ENCODE results near the gene BBC3.
A peak's percentile ranks its signal among the peaks of the same experiment; 100 is the strongest.
"Not testable (repeated sequence)": the region's sequence is repeated elsewhere in the genome, so short reads cannot be mapped to it uniquely, and the experiment has no call there.

Gene BBC3

GRCh38 chr19:47230921-47231214 lies at the start of gene BBC3:
Gene BBC3 (minus strand): TSS chr19:47231199. CDS start chr19:47228431, 2,768 bp downstream.
- DNase-seq (ENCODE audit: low read depth), result no peak
- peak within 1 kb of the TSS; percentile 100 for H3K4me3 ChIP-seq (ENCODE audit: low read length)
- TF ChIP-seq, protein P1, sequence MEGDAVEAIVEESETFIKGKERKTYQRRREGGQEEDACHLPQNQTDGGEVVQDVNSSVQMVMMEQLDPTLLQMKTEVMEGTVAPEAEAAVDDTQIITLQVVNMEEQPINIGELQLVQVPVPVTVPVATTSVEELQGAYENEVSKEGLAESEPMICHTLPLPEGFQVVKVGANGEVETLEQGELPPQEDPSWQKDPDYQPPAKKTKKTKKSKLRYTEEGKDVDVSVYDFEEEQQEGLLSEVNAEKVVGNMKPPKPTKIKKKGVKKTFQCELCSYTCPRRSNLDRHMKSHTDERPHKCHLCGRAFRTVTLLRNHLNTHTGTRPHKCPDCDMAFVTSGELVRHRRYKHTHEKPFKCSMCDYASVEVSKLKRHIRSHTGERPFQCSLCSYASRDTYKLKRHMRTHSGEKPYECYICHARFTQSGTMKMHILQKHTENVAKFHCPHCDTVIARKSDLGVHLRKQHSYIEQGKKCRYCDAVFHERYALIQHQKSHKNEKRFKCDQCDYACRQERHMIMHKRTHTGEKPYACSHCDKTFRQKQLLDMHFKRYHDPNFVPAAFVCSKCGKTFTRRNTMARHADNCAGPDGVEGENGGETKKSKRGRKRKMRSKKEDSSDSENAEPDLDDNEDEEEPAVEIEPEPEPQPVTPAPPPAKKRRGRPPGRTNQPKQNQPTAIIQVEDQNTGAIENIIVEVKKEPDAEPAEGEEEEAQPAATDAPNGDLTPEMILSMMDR (conservative IDR thresholded peaks at IDR 0.05; ENCODE audit: low read length), result no peak

- TF ChIP-seq, protein P1 (conservative IDR thresholded peaks at IDR 0.05; ENCODE audit: low read length), result peak; percentile 53
Observed at GRCh38 chr19:47280183-47280797, 49.3 kb upstream of the BBC3 start.

DNA sequence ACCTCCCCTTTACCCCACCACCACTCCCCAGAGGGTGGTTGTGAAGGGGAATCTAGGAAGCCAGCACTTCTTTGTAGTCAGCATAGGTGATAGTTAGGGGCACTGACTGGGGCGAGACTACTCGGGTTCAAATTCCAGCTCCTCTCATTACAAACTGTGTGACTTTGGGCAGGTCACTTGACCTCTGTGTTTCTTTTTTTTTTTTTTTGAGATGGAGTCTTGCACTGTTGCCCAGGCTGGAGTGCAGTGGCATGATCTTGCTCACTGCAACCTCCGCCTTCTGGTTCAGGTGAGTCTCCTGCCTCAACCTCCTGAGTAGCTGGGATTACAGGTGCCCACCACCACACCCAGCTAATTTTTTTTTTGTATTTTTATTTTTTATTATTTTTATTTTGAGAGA lies 45.5 kb upstream of the BBC3 start:
- not testable (repeated sequence) for DNase-seq (ENCODE audit: low read depth); H3K4me3 ChIP-seq (ENCODE audit: low read length)

More at GRCh38 chr19:47280183-47280797, 49.3 kb upstream of the BBC3 start:
- peak; percentile 12 for DNase-seq (ENCODE audit: low read depth)
- H3K4me3 ChIP-seq (ENCODE audit: low read length), result no peak overlapping the region

GRCh38 chr19:47275791-47276461 lies 44.9 kb upstream of the BBC3 start:
- TF ChIP-seq, protein P1 (conservative IDR thresholded peaks at IDR 0.05; ENCODE audit: low read length), result no peak
- H3K4me3 ChIP-seq (ENCODE audit: low read length), result peak overlapping the region; percentile 39
- peak; percentile 59 for DNase-seq (ENCODE audit: low read depth)

GRCh38 chr19:47274891-47275761 lies 44.1 kb upstream of the BBC3 start:
- TF ChIP-seq, protein P1 (conservative IDR thresholded peaks at IDR 0.05; ENCODE audit: low read length), result no peak
- peak; percentile 6 for DNase-seq (ENCODE audit: low read depth)
- peak overlapping the region; percentile 48 for H3K4me3 ChIP-seq (ENCODE audit: low read length)

DNA sequence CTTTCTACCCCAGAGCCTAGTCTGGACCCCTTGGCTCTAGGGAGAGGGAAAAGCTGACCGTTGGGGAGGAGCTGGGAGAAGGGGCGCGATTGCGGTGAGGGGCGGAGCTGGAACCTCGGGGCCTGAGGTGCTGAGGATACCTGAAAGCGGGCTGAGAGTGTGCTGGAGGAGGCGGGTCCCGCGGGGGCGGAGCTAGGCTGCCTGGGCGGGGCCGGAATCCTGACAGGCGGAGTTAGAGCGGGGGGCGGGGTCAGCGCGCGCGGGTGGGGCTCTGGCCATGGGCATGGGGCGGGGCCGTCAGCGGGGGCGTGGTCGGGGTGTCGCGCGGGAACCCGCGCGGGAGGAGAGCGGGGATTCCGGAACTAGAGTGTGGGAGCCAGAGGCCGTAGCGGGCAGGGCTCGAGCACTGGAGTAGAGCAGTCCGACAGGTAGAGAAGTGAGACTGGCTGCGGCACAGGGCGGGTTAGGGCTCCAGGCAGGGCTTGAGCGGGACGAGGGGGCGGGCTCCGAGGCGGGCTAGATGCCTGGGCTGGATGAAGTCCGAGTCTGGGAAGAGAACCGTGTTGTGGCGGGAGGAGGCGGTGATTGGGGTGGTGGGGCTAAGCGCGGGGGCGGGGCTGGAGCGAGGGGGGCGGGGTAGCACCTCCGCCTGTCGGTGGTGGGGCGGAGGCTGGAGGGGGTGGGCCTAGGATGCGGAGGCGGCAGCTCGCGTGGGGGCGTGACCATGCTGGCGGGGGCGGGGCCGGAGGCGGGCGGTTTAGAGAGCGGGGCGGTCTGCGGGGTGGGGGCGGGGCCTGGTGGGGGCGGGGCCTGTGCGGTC lies 43.3 kb upstream of the BBC3 start, which contains the start of gene INAFM1:
Gene INAFM1 (plus strand): TSS at position 815 of the 820 bp plus-strand sequence. CDS start 35 bp downstream, outside the sequence.
- peak; percentile 91 for DNase-seq (ENCODE audit: low read depth)
- TF ChIP-seq, protein P1 (conservative IDR thresholded peaks at IDR 0.05; ENCODE audit: low read length), result no peak
- H3K4me3 ChIP-seq (ENCODE audit: low read length), result peak within 1 kb of the TSS; percentile 84
